ENCODE results near the gene GCK.
"Not testable (repeated sequence)": the region's sequence is repeated elsewhere in the genome, so short reads cannot be mapped to it uniquely, and the experiment has no call there.

Gene GCK

GRCh38 chr7:44173911-44174693 is 15.1 kb downstream of the GCK start:
- DNase-seq (ENCODE audit: low read depth, low spot score) = no peak
- H3K4me3 ChIP-seq (ENCODE audit: low read depth, low read length) = no peak overlapping the region
- TF ChIP-seq CTCF (IDR thresholded peaks at IDR 0.05; ENCODE audit: low read depth, low read length) = no peak
- in situ Hi-C loops (cut with HindIII; ENCODE audit: low sequenced_read_pairs) = no loop called here

- DNase-seq (ENCODE audit: low read depth, low spot score) = no peak
- no peak for TF ChIP-seq CTCF (IDR thresholded peaks at IDR 0.05; ENCODE audit: low read depth, low read length)
These were observed 16.3 kb downstream of the GCK start for GRCh38 chr7:44172803-44173424.

GRCh38 chr7:44172352-44172751 is 16.9 kb downstream of the GCK start:
- TF ChIP-seq CTCF (IDR thresholded peaks at IDR 0.05; ENCODE audit: low read depth, low read length) = no peak
- no peak for DNase-seq (ENCODE audit: low read depth, low spot score)
- in situ Hi-C loops (cut with HindIII; ENCODE audit: low sequenced_read_pairs) = no loop called here
- no peak overlapping the region for H3K4me3 ChIP-seq (ENCODE audit: low read depth, low read length)

More at GRCh38 chr7:44172803-44173424, 16.3 kb downstream of the GCK start:
- no peak overlapping the region for H3K4me3 ChIP-seq (ENCODE audit: low read depth, low read length)
- in situ Hi-C loops (cut with HindIII; ENCODE audit: low sequenced_read_pairs) = no loop called here

GRCh38 chr7:44171901-44172300 is 17.3 kb downstream of the GCK start:
- H3K4me3 ChIP-seq (ENCODE audit: low read depth, low read length); DNase-seq (ENCODE audit: low read depth, low spot score); in situ Hi-C loops (cut with HindIII; ENCODE audit: low sequenced_read_pairs): not testable (repeated sequence)

GRCh38 chr7:44167920-44168319 is 21.3 kb downstream of the GCK start:
- in situ Hi-C loops (cut with HindIII; ENCODE audit: low sequenced_read_pairs) = no loop called here
- TF ChIP-seq CTCF (IDR thresholded peaks at IDR 0.05; ENCODE audit: low read depth, low read length) = no peak
- no peak for DNase-seq (ENCODE audit: low read depth, low spot score)
- H3K4me3 ChIP-seq (ENCODE audit: low read depth, low read length) = no peak overlapping the region

GRCh38 chr7:44163591-44163990 is 25.6 kb downstream of the GCK start:
- TF ChIP-seq CTCF (IDR thresholded peaks at IDR 0.05; ENCODE audit: low read depth, low read length) = no peak
- in situ Hi-C loops (cut with HindIII; ENCODE audit: low sequenced_read_pairs) = no loop called here
- peak; percentile 86 for DNase-seq (ENCODE audit: low read depth, low spot score)
- no peak overlapping the region for H3K4me3 ChIP-seq (ENCODE audit: low read depth, low read length)

- in situ Hi-C loops (cut with HindIII; ENCODE audit: low sequenced_read_pairs) = no loop called here
- DNase-seq (ENCODE audit: low read depth, low spot score) = no peak
- H3K4me3 ChIP-seq (ENCODE audit: low read depth, low read length) = no peak overlapping the region
- no peak for TF ChIP-seq CTCF (IDR thresholded peaks at IDR 0.05; ENCODE audit: low read depth, low read length)
These were observed 26.3 kb downstream of the GCK start for GRCh38 chr7:44162785-44163395.
